Naive thymus-derived CD4-positive, alpha-beta T cell (primary cell): Measurements from ENCODE around the gene PIK3CD. TPM values are rescaled to one million over a fixed set of nuclear protein-coding genes. Genes with fewer than 3 reads are reported as not detected.

Experiments used
- ATAC-seq: fragments of 150-1000 bp; cut with Tn5 transposase; 2 replicates; pipeline ENCODE4 v1.10.0; 2021; ENCODE audit warnings: mild to moderate bottlenecking, moderate library complexity
- CTCF ChIA-PET: fragments of 350-600 bp; sonication (Branson Sonifier 250); formaldehyde crosslinking; loops from one replicate; lab custom pipeline; 2021; ENCODE audit warnings: antibody characterized with exemption; lab: Charles Lee
- POLR2A ChIA-PET: fragments of 350-600 bp; sonication (Branson Sonifier 250); formaldehyde crosslinking; loops from one replicate; lab custom pipeline; 2021; ENCODE audit warnings: antibody characterized with exemption, inconsistent platforms; lab: Charles Lee
- DNase-seq, 9 donors: peaks; one replicate each; pipeline versions ENCODE4 v3.0.0 to v3.0.0-alpha.2; 2020 to 2022; ENCODE audit warnings: mixed read lengths in 1 of 9
- H3K27ac ChIP-seq: one replicate; pipeline ENCODE4 v1.7.0; 2013; ENCODE audit warnings: mild to moderate bottlenecking, low read depth, low read length, moderate library complexity
- H3K27me3 ChIP-seq, 2 donors: one replicate each; pipeline ENCODE4 v1.7.0; 2013; ENCODE audit warnings: low read length in 2 of 2, mild to moderate bottlenecking in 2 of 2, moderate library complexity in 2 of 2; ENCODE audit not compliant: control insufficient read depth in 2 of 2, insufficient read depth in 2 of 2
- H3K36me3 ChIP-seq, 3 experiments: 1 replicate in 2 of 3; 2 replicates in 1 of 3; pipeline ENCODE4 v1.7.0; 2013; ENCODE audit warnings: low read length in 3 of 3, mild to moderate bottlenecking in 3 of 3, moderate library complexity in 1 of 3; ENCODE audit not compliant: insufficient read depth in 3 of 3, control insufficient read depth in 2 of 3
- H3K4me1 ChIP-seq, 2 donors: one replicate each; pipeline ENCODE4 v1.7.0; 2013; ENCODE audit warnings: low read length in 2 of 2, mild to moderate bottlenecking in 2 of 2, moderate library complexity in 1 of 2; ENCODE audit not compliant: control insufficient read depth in 2 of 2, insufficient read depth in 2 of 2
- H3K4me3 ChIP-seq: 2 replicates; pipeline ENCODE4 v1.7.0; 2013; ENCODE audit warnings: mild to moderate bottlenecking, low read length
- H3K9me3 ChIP-seq, 3 experiments: 1 replicate in 2 of 3; 2 replicates in 1 of 3; pipeline ENCODE4 v1.7.0; 2013; ENCODE audit warnings: low read length in 3 of 3; ENCODE audit not compliant: control insufficient read depth in 2 of 3
- H3K27ac Mint-ChIP-seq, 9 donors: one replicate each; pipeline ENCODE4 v1.8.0; 2020 to 2022; ENCODE audit warnings: mixed read lengths in 9 of 9, mild to moderate bottlenecking in 8 of 9, moderate library complexity in 5 of 9, inconsistent platforms in 2 of 9
- H3K27me3 Mint-ChIP-seq, 5 donors: one replicate each; pipeline ENCODE4 v1.8.0; 2021 to 2022; ENCODE audit warnings: mixed read lengths in 5 of 5, mild to moderate bottlenecking in 1 of 5
- H3K36me3 Mint-ChIP-seq, 5 donors: one replicate each; pipeline ENCODE4 v1.8.0; 2020 to 2022; ENCODE audit warnings: mixed read lengths in 5 of 5, mild to moderate bottlenecking in 3 of 5, inconsistent platforms in 1 of 5
- H3K4me1 Mint-ChIP-seq, 7 donors: one replicate each; pipeline ENCODE4 v1.8.0; 2020 to 2022; ENCODE audit warnings: mixed read lengths in 7 of 7, mild to moderate bottlenecking in 3 of 7, inconsistent platforms in 1 of 7
- H3K4me3 Mint-ChIP-seq, 10 donors: one replicate each; pipeline ENCODE4 v1.8.0; 2020 to 2022; ENCODE audit warnings: mild to moderate bottlenecking in 10 of 10, mixed read lengths in 10 of 10, moderate library complexity in 6 of 10, inconsistent platforms in 2 of 10
- H3K9me3 Mint-ChIP-seq, 11 donors: one replicate each; pipeline ENCODE4 v1.8.0; 2020 to 2022; ENCODE audit warnings: mixed read lengths in 11 of 11, mild to moderate bottlenecking in 4 of 11, inconsistent platforms in 1 of 11, moderate library complexity in 1 of 11
- intact Hi-C, 2 donors: fragments of 100-400 bp; cut with micrococcal nuclease; formaldehyde crosslinking; loops; one replicate each; pipeline ENCODE4 v1.15.1; 2023
- polyA plus RNA-seq, 2 donors: library from polyadenylated mRNA; unstranded; fragments of 300-500 nt; fragmentation: Illumina TruSeq; gene quantifications; one replicate each; pipeline ENCODE4 v1.2.3, GENCODE V29; 2021
- total RNA-seq, 6 experiments: library from RNA in 5 of 6; stranded (reverse) in 5 of 6; gene quantifications; 1 replicate in 5 of 6; 2 replicates in 1 of 6; pipeline ENCODE4 v1.2.3 and lab custom pipeline; 2021 to 2026

Gene PIK3CD
- total and polyA plus RNA-seq, 7 experiments from 2014 or later = 74.9 to 313 (median 280) TPM

DNA sequence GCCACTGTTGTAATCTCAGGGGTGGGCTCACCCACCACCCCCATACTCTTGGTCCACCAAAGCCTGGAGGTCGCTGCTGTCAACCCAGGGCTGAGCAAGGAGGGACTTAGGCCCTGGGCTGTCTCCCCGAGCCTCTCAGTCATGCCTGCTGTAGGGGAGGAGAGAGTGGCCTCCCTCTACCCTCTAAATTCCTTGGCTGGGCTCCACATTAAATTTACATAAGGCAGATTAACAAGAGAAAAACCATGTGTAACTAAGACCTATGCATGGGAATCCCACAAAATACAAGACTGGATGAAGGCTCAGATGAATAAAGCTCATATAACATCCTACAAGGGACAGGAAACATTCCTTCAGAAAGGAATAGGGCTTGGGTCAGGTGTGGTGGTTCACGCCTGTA, 1.8 kb upstream of the PIK3CD start:
- Histone ChIP-seq H3K9me3 (no peaks in the 10 kb centered on the region), H3K36me3 (peaks cover 0 to 10% (median 0%) of the 10 kb centered on the region in 3 experiments), H3K4me3 (no peak overlapping the region), H3K4me1 (peaks cover 10 to 34% of the 10 kb centered on the region in 2 donors), H3K27ac (peak overlapping the region; percentile 10), H3K27me3 (no peaks in the 10 kb centered on the region)
- peaks cover 0 to 3% (median 0%) of the 10 kb centered on the region in 11 donors for H3K9me3 Mint-ChIP-seq
- no peak for DNase-seq
- H3K27me3 Mint-ChIP-seq = no peaks in the 10 kb centered on the region
- no peak for ATAC-seq
- ChIA-PET CTCF (interaction anchor here (1.8 to 7.5 kb wide), 2 partner anchors 21 to 66 kb away, joined by 4 to 112 read pairs; no protein-coding TSS in a partner anchor), POLR2A (interaction anchor here (1.0 to 9.2 kb wide), 5 partner anchors 9 to 67 kb away, joined by 4 to 439 read pairs (median 146); no protein-coding TSS in a partner anchor)
- H3K36me3 Mint-ChIP-seq = peaks cover 0 to 30% (median 8%) of the 10 kb centered on the region in 5 donors
- peaks cover 29 to 67% (median 52%) of the 10 kb centered on the region in 7 donors for H3K4me1 Mint-ChIP-seq
- peak overlapping the region; percentile 59 to 99 (median 96) for H3K27ac Mint-ChIP-seq
- intact Hi-C loops = no loop called here
- peak overlapping the region; percentile 17 to 100 (median 98) for H3K4me3 Mint-ChIP-seq

GRCh38 chr1:9651220-9651564, 339 bp upstream of the PIK3CD start:
- CTCF ChIA-PET = interaction anchor here (0.6 to 7.5 kb wide), 5 partner anchors 22 to 236 kb away, joined by 3 to 112 read pairs (median 4); no protein-coding TSS in a partner anchor
- Mint-ChIP-seq H3K36me3 (peaks cover 0 to 34% (median 8%) of the 10 kb centered on the region in 5 donors), H3K27ac (peak overlapping the region; percentile 93 to 99 (median 98)), H3K27me3 (no peaks in the 10 kb centered on the region), H3K9me3 (peaks cover 0 to 3% (median 0%) of the 10 kb centered on the region in 11 donors), H3K4me1 (peaks cover 30 to 70% (median 59%) of the 10 kb centered on the region in 7 donors), H3K4me3 (peak overlapping the region; percentile 93 to 100 (median 99))
- DNase-seq (no peak), ATAC-seq (no peak)
- H3K4me1 ChIP-seq = peaks cover 23 to 45% of the 10 kb centered on the region in 2 donors
- H3K36me3 ChIP-seq = peaks cover 0 to 10% (median 0%) of the 10 kb centered on the region in 3 experiments
- peak overlapping the region; percentile 79 for H3K27ac ChIP-seq
- intact Hi-C loops = no loop called here
- POLR2A ChIA-PET = interaction anchor here (0.6 to 9.2 kb wide), 14 partner anchors 11 to 257 kb away, joined by 3 to 439 read pairs (median 6); partner anchors contain the start of gene CLSTN1
- no peaks in the 10 kb centered on the region for H3K9me3 ChIP-seq
- H3K27me3 ChIP-seq = no peaks in the 10 kb centered on the region
- peak overlapping the region; percentile 84 for H3K4me3 ChIP-seq

- Histone ChIP-seq H3K9me3 (no peaks in the 10 kb centered on the region), H3K27me3 (no peaks in the 10 kb centered on the region), H3K4me1 (peaks cover 35 to 52% of the 10 kb centered on the region in 2 donors), H3K36me3 (peaks cover 0 to 10% (median 0%) of the 10 kb centered on the region in 3 experiments), H3K4me3 (peak overlapping the region; percentile 84), H3K27ac (peak overlapping the region; percentile 79)
- Mint-ChIP-seq H3K4me1 (peaks cover 35 to 77% (median 69%) of the 10 kb centered on the region in 7 donors), H3K27ac (peak overlapping the region; percentile 92 to 98 (median 94)), H3K9me3 (peaks cover 0 to 3% (median 0%) of the 10 kb centered on the region in 11 donors), H3K36me3 (peaks cover 0 to 36% (median 9%) of the 10 kb centered on the region in 5 donors), H3K27me3 (no peaks in the 10 kb centered on the region), H3K4me3 (peak overlapping the region; percentile 90 to 99 (median 98))
- peak; percentile 72 for ATAC-seq
- peak; percentile 43 to 88 (median 83) for DNase-seq
- ChIA-PET POLR2A (interaction anchor here (0.6 to 9.2 kb wide), 21 partner anchors 12 to 1045 kb away, joined by 3 to 439 read pairs (median 5); no protein-coding TSS in a partner anchor), CTCF (interaction anchor here (0.6 to 7.5 kb wide), 10 partner anchors 8 to 97 kb away, joined by 3 to 112 read pairs (median 7); no protein-coding TSS in a partner anchor)
- intact Hi-C loops = loop anchor here (1.0 to 2.0 kb wide), 7 partner anchors 8 to 258 kb away; partner anchors contain the start of gene CTNNBIP1 (in 1 of the 2)
These were observed 1.1 kb downstream of the PIK3CD start for GRCh38 chr1:9652379-9653209.

DNA sequence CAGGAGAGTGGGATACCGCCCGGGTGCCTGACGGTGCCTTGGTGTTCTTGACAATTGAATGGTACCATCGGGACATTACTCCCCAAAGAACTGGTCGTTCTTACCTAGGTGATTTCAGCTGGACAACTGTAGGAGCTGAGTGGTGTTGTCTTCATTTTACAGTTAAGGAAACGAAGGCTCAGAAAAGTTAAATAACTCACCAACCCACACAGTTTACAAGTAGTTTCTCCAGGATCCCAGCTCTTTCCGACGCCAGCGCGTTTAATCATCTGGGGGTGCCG, 1.6 kb downstream of the PIK3CD start:
- POLR2A ChIA-PET = interaction anchor here (0.6 to 9.2 kb wide), 15 partner anchors 13 to 218 kb away, joined by 3 to 439 read pairs (median 9); no protein-coding TSS in a partner anchor
- H3K9me3 ChIP-seq = no peaks in the 10 kb centered on the region
- peaks cover 40 to 52% of the 10 kb centered on the region in 2 donors for H3K4me1 ChIP-seq
- peaks cover 40 to 77% (median 73%) of the 10 kb centered on the region in 7 donors for H3K4me1 Mint-ChIP-seq
- no peaks in the 10 kb centered on the region for H3K27me3 Mint-ChIP-seq
- H3K36me3 ChIP-seq = peaks cover 0 to 10% (median 0%) of the 10 kb centered on the region in 3 experiments
- CTCF ChIA-PET = interaction anchor here (0.6 to 7.5 kb wide), 12 partner anchors 9 to 96 kb away, joined by 3 to 112 read pairs (median 7); no protein-coding TSS in a partner anchor
- H3K9me3 Mint-ChIP-seq = peaks cover 0 to 3% (median 0%) of the 10 kb centered on the region in 11 donors
- peaks cover 0 to 38% (median 9%) of the 10 kb centered on the region in 5 donors for H3K36me3 Mint-ChIP-seq
- peak overlapping the region; percentile 79 for H3K27ac ChIP-seq
- H3K27me3 ChIP-seq = no peaks in the 10 kb centered on the region
- H3K4me3 Mint-ChIP-seq = peak overlapping the region; percentile 90 to 99 (median 98)
- peak in 2 of 9 donors; percentile 22 to 31 for DNase-seq
- ATAC-seq = no peak
- intact Hi-C loops = loop anchor here (1.0 to 2.0 kb wide), 2 partner anchors 64 to 76 kb away; no protein-coding TSS in a partner anchor
- H3K27ac Mint-ChIP-seq = peak overlapping the region; percentile 92 to 98 (median 94)
- peak overlapping the region; percentile 84 for H3K4me3 ChIP-seq

DNA sequence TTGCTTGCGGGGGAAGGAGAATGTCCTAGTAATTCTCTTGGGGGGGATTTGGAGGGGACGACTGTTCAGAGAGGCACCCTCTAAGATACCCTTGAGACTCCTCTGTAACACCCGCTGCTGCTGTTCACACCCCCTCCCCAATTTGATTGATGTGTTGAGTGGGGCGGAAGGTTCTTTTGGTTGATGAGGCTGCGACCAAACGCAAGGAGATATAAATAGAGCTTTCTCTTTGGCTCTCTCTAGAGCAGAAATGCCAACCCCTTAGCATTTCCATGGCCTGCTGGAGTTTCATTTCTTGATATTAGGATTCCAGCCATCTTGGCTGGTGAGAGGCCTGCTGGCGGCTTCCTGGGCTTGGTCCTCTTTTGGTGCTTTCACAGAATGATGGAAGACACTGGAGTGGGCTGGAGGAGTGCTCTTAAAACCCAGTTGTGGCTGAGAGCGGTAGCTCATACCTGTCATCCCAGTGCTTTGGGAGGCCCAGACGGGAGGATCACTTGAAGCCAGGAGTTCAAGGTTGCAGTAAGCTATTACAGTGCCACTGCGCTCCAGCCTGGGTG, 2.0 kb downstream of the PIK3CD start:
- peaks cover 41 to 56% of the 10 kb centered on the region in 2 donors for H3K4me1 ChIP-seq
- peak overlapping the region; percentile 79 for H3K27ac ChIP-seq
- peaks cover 0 to 38% (median 9%) of the 10 kb centered on the region in 5 donors for H3K36me3 Mint-ChIP-seq
- peak overlapping the region; percentile 90 to 99 (median 98) for H3K4me3 Mint-ChIP-seq
- ChIA-PET POLR2A (interaction anchor here (0.6 to 9.2 kb wide), 17 partner anchors 13 to 217 kb away, joined by 3 to 439 read pairs (median 8); no protein-coding TSS in a partner anchor), CTCF (interaction anchor here (0.6 to 7.5 kb wide), 15 partner anchors 9 to 96 kb away, joined by 3 to 112 read pairs (median 7); no protein-coding TSS in a partner anchor)
- H3K9me3 ChIP-seq = no peaks in the 10 kb centered on the region
- H3K9me3 Mint-ChIP-seq = peaks cover 0 to 3% (median 0%) of the 10 kb centered on the region in 11 donors
- intact Hi-C loops = loop anchor here (1.0 to 2.0 kb wide), 4 partner anchors 15 to 75 kb away; partner anchors contain the start of gene TMEM201 (in 1 of the 2)
- no peaks in the 10 kb centered on the region for H3K27me3 Mint-ChIP-seq
- DNase-seq = peak in 8 of 9 donors; percentile 23 to 47 (median 40)
- peak overlapping the region; percentile 92 to 98 (median 94) for H3K27ac Mint-ChIP-seq
- H3K36me3 ChIP-seq = peaks cover 0 to 10% (median 0%) of the 10 kb centered on the region in 3 experiments
- peaks cover 41 to 79% (median 73%) of the 10 kb centered on the region in 7 donors for H3K4me1 Mint-ChIP-seq
- H3K4me3 ChIP-seq = peak overlapping the region; percentile 84
- no peaks in the 10 kb centered on the region for H3K27me3 ChIP-seq
- ATAC-seq = peak; percentile 11
